Suprapubic skin (tissue), 4 donors: ENCODE data around the gene MKLN1. TPM values are rescaled to one million over a fixed set of nuclear protein-coding genes. Genes with fewer than 3 reads are reported as not detected.
"Not testable (repeated sequence)": the region's sequence is repeated elsewhere in the genome, so short reads cannot be mapped to it uniquely, and the experiment has no call there.

Experiments used
- DNase-seq, 2 donors: peaks; one replicate each; pipeline ENCODE4 v3.0.0-alpha.2; 2019; ENCODE audit warnings: low spot score in 2 of 2
- H3K27ac ChIP-seq: fragments of 200-600 bp; sonication (generic); one replicate; pipeline ENCODE4 v1.5.1; 2019
- H3K27me3 ChIP-seq: fragments of 200-600 bp; sonication (generic); one replicate; pipeline ENCODE4 v1.5.1; 2019
- H3K36me3 ChIP-seq: fragments of 200-600 bp; sonication (generic); one replicate; pipeline ENCODE4 v1.5.1; 2019
- H3K4me1 ChIP-seq: fragments of 200-600 bp; sonication (generic); one replicate; pipeline ENCODE4 v1.5.1; 2019
- H3K4me3 ChIP-seq: fragments of 200-600 bp; sonication (generic); one replicate; pipeline ENCODE4 v1.5.1; 2019; ENCODE audit warnings: mild to moderate bottlenecking
- H3K9me3 ChIP-seq: fragments of 200-600 bp; sonication (generic); one replicate; pipeline ENCODE4 v1.5.1; 2019
- CTCF ChIP-seq, 2 donors: fragments of 200-600 bp in 1 of 2; fragments of 450-650 bp in 1 of 2; sonication (generic) in 1 of 2; IDR thresholded peaks; one replicate each; pipeline ENCODE4 v1.5.1; 2016 to 2019; ENCODE audit warnings: antibody characterized with exemption in 2 of 2, mild to moderate bottlenecking in 1 of 2, moderate library complexity in 1 of 2
- EP300 ChIP-seq: sonication (generic); formaldehyde crosslinking; IDR thresholded peaks from one replicate; pipeline ENCODE4 v1.6.1; 2017; ENCODE audit warnings: antibody characterized with exemption
- POLR2A ChIP-seq, 2 donors: fragments of 450-650 bp; IDR thresholded peaks; one replicate each; pipeline ENCODE4 v1.6.1; 2017; ENCODE audit warnings: antibody characterized with exemption in 2 of 2, mild to moderate bottlenecking in 2 of 2, moderate library complexity in 2 of 2
- POLR2AphosphoS5 ChIP-seq, 3 donors: sonication (generic); formaldehyde crosslinking; IDR thresholded peaks; one replicate each; pipeline ENCODE4 v1.6.1; 2017; ENCODE audit warnings: antibody characterized with exemption in 3 of 3
- WGBS: methylation state at CpG from one replicate; pipeline ENCODE4 v1.1.5; 2018; 5-methylcytosine and 5-hydroxymethylcytosine counted together
- total RNA-seq, 4 donors: library from RNA; depleted of rRNA; stranded (reverse); fragments of >200 nt; gene quantifications; one replicate each; pipeline ENCODE4 v1.1.0, GENCODE V29; 2016

The MKLN1 gene
- total RNA-seq, 4 donors from 2014 or later, result 32.9 to 76.0 (median 39.9) TPM

- Histone ChIP-seq H3K4me1 (peaks cover 41% of the 10 kb centered on the region), H3K27me3 (no peaks in the 10 kb centered on the region), H3K9me3 (no peaks in the 10 kb centered on the region), H3K27ac (peak overlapping the region; percentile 98), H3K4me3 (peak overlapping the region; percentile 76), H3K36me3 (no peaks in the 10 kb centered on the region)
- DNase-seq, result peak in 1 of 2 donors; percentile 68
- no peak for TF ChIP-seq EP300
- TF ChIP-seq POLR2AphosphoS5 (IDR thresholded peaks at IDR 0.05), result no peak
- no peak for TF ChIP-seq POLR2A (IDR thresholded peaks at IDR 0.05)
- 1% methylated on average over 14 of the region's 14 CpGs for WGBS
Measured at GRCh38 chr7:131327049-131327625, 539 bp upstream of the MKLN1 start.

- Histone ChIP-seq H3K4me1 (peaks cover 41% of the 10 kb centered on the region), H3K36me3 (no peaks in the 10 kb centered on the region), H3K27ac (peak overlapping the region; percentile 98), H3K4me3 (peak overlapping the region; percentile 76), H3K9me3 (no peaks in the 10 kb centered on the region), H3K27me3 (no peaks in the 10 kb centered on the region)
- TF ChIP-seq EP300 (no peak), POLR2AphosphoS5 (IDR thresholded peaks at IDR 0.05) (no peak)
- no peak for DNase-seq
- WGBS, result 3% methylated on average over 17 of the region's 20 CpGs
Measured at GRCh38 chr7:131328377-131329175, 900 bp downstream of the MKLN1 start.

- no peak for DNase-seq
- 46% methylated on average over 1 of the region's 1 CpG for WGBS
- H3K9me3 ChIP-seq, result no peaks in the 10 kb centered on the region
- H3K4me1 ChIP-seq, result peaks cover 41% of the 10 kb centered on the region
- H3K27me3 ChIP-seq, result no peaks in the 10 kb centered on the region
- peak overlapping the region; percentile 98 for H3K27ac ChIP-seq
- no peaks in the 10 kb centered on the region for H3K36me3 ChIP-seq
- TF ChIP-seq EP300, result no peak
- H3K4me3 ChIP-seq, result peak overlapping the region; percentile 76
Measured at GRCh38 chr7:131329176-131329570, 1.5 kb downstream of the MKLN1 start.

- H3K4me1 ChIP-seq, result peaks cover 41% of the 10 kb centered on the region
- H3K4me3 ChIP-seq, result peak overlapping the region; percentile 76
- WGBS, result 37% methylated on average over 4 of the region's 4 CpGs
Measured at GRCh38 chr7:131330299-131330698, 2.6 kb downstream of the MKLN1 start.

GRCh38 chr7:131331806-131332205 is 4.1 kb downstream of the MKLN1 start:
- Histone ChIP-seq H3K9me3 (peaks cover 4% of the 10 kb centered on the region), H3K27me3 (no peaks in the 10 kb centered on the region), H3K4me1 (peaks cover 37% of the 10 kb centered on the region), H3K4me3 (no peak overlapping the region), H3K27ac (no peak overlapping the region), H3K36me3 (no peaks in the 10 kb centered on the region)
- DNase-seq, result no peak
- TF ChIP-seq POLR2A (IDR thresholded peaks at IDR 0.05) (no peak), POLR2AphosphoS5 (IDR thresholded peaks at IDR 0.05) (no peak), EP300 (no peak), CTCF (IDR thresholded peaks at IDR 0.05) (no peak)
- 76% methylated on average over 1 of the region's 1 CpG for WGBS

More at GRCh38 chr7:131330299-131330698, 2.6 kb downstream of the MKLN1 start:
- Histone ChIP-seq H3K9me3 (no peaks in the 10 kb centered on the region), H3K36me3 (no peaks in the 10 kb centered on the region), H3K27me3 (no peaks in the 10 kb centered on the region), H3K27ac (peak overlapping the region; percentile 98)
- TF ChIP-seq EP300 (no peak), CTCF (IDR thresholded peaks at IDR 0.05) (no peak), POLR2AphosphoS5 (IDR thresholded peaks at IDR 0.05) (no peak), POLR2A (IDR thresholded peaks at IDR 0.05) (no peak)
- no peak for DNase-seq

- peaks cover 33% of the 10 kb centered on the region for H3K4me1 ChIP-seq
- H3K36me3 ChIP-seq, H3K4me3 ChIP-seq, H3K27me3 ChIP-seq, DNase-seq, H3K27ac ChIP-seq: not testable (repeated sequence)
- 94% methylated on average over 6 of the region's 6 CpGs for WGBS
- H3K9me3 ChIP-seq, result peaks cover 11% of the 10 kb centered on the region
Measured at GRCh38 chr7:131332729-131333128, 5.1 kb downstream of the MKLN1 start.

GRCh38 chr7:131335639-131336381 is 8.1 kb downstream of the MKLN1 start:
- Histone ChIP-seq H3K4me1 (peaks cover 10% of the 10 kb centered on the region), H3K27me3 (no peaks in the 10 kb centered on the region), H3K4me3 (no peak overlapping the region), H3K36me3 (no peaks in the 10 kb centered on the region), H3K9me3 (peaks cover 18% of the 10 kb centered on the region), H3K27ac (no peak overlapping the region)
- 85% methylated on average over 2 of the region's 2 CpGs for WGBS
- no peak for DNase-seq
- TF ChIP-seq EP300, result no peak
- TF ChIP-seq POLR2A (IDR thresholded peaks at IDR 0.05), result no peak
- TF ChIP-seq CTCF (IDR thresholded peaks at IDR 0.05), result no peak
- TF ChIP-seq POLR2AphosphoS5 (IDR thresholded peaks at IDR 0.05), result no peak
